H9 (cell line): Measurements from ENCODE around the gene EVL. TPM values are rescaled to one million over a fixed set of nuclear protein-coding genes. Genes with fewer than 3 reads are reported as not detected.

Source experiments
- DNase-seq: peaks from one replicate; pipeline ENCODE4 v3.0.0-alpha.2; 2017
- H2AFZ ChIP-seq: one replicate; pipeline ENCODE4 v1.6.1; 2013; ENCODE audit warnings: mild to moderate bottlenecking, low read length, control low read depth, moderate library complexity
- H2AK5ac ChIP-seq: 2 replicates; pipeline ENCODE4 v1.6.1; 2013; ENCODE audit warnings: low read length, control low read depth, mixed read lengths; ENCODE audit not compliant: insufficient read length
- H2BK120ac ChIP-seq: one replicate; pipeline ENCODE4 v1.6.1; 2013; ENCODE audit warnings: low read depth, mild to moderate bottlenecking, low read length, control low read depth, inconsistent platforms; ENCODE audit not compliant: poor library complexity, severe bottlenecking
- H2BK12ac ChIP-seq: 2 replicates; pipeline ENCODE4 v1.6.1; 2013; ENCODE audit warnings: low read length, control low read depth, mixed read lengths, low read depth; ENCODE audit not compliant: insufficient read length
- H2BK15ac ChIP-seq: 2 replicates; pipeline ENCODE4 v1.6.1; 2013; ENCODE audit warnings: low read depth, low read length, control low read depth
- H2BK20ac ChIP-seq: one replicate; pipeline ENCODE4 v1.6.1; 2013; ENCODE audit warnings: low read depth, mild to moderate bottlenecking, low read length, control low read depth, inconsistent platforms; ENCODE audit not compliant: poor library complexity, severe bottlenecking
- H2BK5ac ChIP-seq: 2 replicates; pipeline ENCODE4 v1.6.1; 2013; ENCODE audit warnings: low read length, control low read depth, mixed read lengths; ENCODE audit not compliant: insufficient read length
- H3K14ac ChIP-seq: 2 replicates; pipeline ENCODE4 v1.6.1; 2013; ENCODE audit warnings: low read length, control low read depth; ENCODE audit not compliant: insufficient read depth
- H3K18ac ChIP-seq: 2 replicates; pipeline ENCODE4 v1.6.1; 2013; ENCODE audit warnings: low read depth, mild to moderate bottlenecking, mixed read lengths, low read length, control low read depth; ENCODE audit not compliant: insufficient read length
- H3K23ac ChIP-seq: 2 replicates; pipeline ENCODE4 v1.6.1; 2013; ENCODE audit warnings: low read length, control low read depth, mixed read lengths, low read depth; ENCODE audit not compliant: insufficient read length
- H3K23me2 ChIP-seq: 2 replicates; pipeline ENCODE4 v1.6.1; 2013; ENCODE audit warnings: low read depth, mild to moderate bottlenecking, mixed read lengths, low read length, control low read depth; ENCODE audit not compliant: insufficient read length, poor library complexity, severe bottlenecking
- H3K27ac ChIP-seq: 2 replicates; pipeline ENCODE4 v1.5.1; 2013; ENCODE audit warnings: low read length, control low read depth, mixed read lengths, low read depth; ENCODE audit not compliant: insufficient read length
- H3K27me3 ChIP-seq: 2 replicates; pipeline ENCODE4 v1.6.1; 2013; ENCODE audit warnings: low read length, control low read depth, inconsistent platforms; ENCODE audit not compliant: insufficient read depth
- H3K4ac ChIP-seq: 2 replicates; pipeline ENCODE4 v1.6.1; 2013; ENCODE audit warnings: low read depth, mild to moderate bottlenecking, control low read depth, inconsistent platforms, low read length, moderate library complexity
- H3K4me1 ChIP-seq: 2 replicates; pipeline ENCODE4 v1.6.1; 2013; ENCODE audit warnings: low read length, control low read depth, inconsistent platforms; ENCODE audit not compliant: insufficient read depth
- H3K4me2 ChIP-seq: 2 replicates; pipeline ENCODE4 v1.6.1; 2013; ENCODE audit warnings: low read length, control low read depth, mixed read lengths; ENCODE audit not compliant: insufficient read length, insufficient read depth
- H3K56ac ChIP-seq: 2 replicates; pipeline ENCODE4 v1.6.1; 2013; ENCODE audit warnings: low read depth, mild to moderate bottlenecking, mixed read lengths, low read length, control low read depth; ENCODE audit not compliant: insufficient read length
- H3K79me1 ChIP-seq: 2 replicates; pipeline ENCODE4 v1.6.1; 2013; ENCODE audit warnings: low read depth, mild to moderate bottlenecking, moderate library complexity, low read length, control low read depth, inconsistent platforms; ENCODE audit not compliant: insufficient read depth, poor library complexity, severe bottlenecking
- H3K79me2 ChIP-seq: 2 replicates; pipeline ENCODE4 v1.6.1; 2013; ENCODE audit warnings: low read length, control low read depth, inconsistent platforms; ENCODE audit not compliant: insufficient read depth
- H3K9ac ChIP-seq: 2 replicates; pipeline ENCODE4 v1.6.1; 2013; ENCODE audit warnings: low read length, control low read depth, mixed read lengths; ENCODE audit not compliant: insufficient read length; ENCODE audit errors: extremely low read depth
- H3K9me3 ChIP-seq: one replicate; pipeline ENCODE4 v1.6.1; 2013; ENCODE audit warnings: low read depth, low read length, inconsistent platforms; ENCODE audit not compliant: control insufficient read depth
- H3T11ph ChIP-seq: one replicate; pipeline ENCODE4 v1.6.1; 2013; ENCODE audit warnings: mild to moderate bottlenecking, low read length, control low read depth, inconsistent platforms
- H4K20me1 ChIP-seq: one replicate; pipeline ENCODE4 v1.6.1; 2013; ENCODE audit not compliant: control insufficient read depth, insufficient read length, insufficient read depth
- H4K5ac ChIP-seq: 2 replicates; pipeline ENCODE4 v1.6.1; 2013; ENCODE audit warnings: low read depth, mild to moderate bottlenecking, mixed read lengths, low read length, control low read depth; ENCODE audit not compliant: insufficient read length
- H4K8ac ChIP-seq: replicated peaks from 2 replicates; pipeline ENCODE4 v1.6.1; 2013; ENCODE audit warnings: low read length, control low read depth, mixed read lengths, low read depth; ENCODE audit not compliant: insufficient read length
- H4K91ac ChIP-seq: 2 replicates; pipeline ENCODE4 v1.6.1; 2013; ENCODE audit warnings: low read depth, mild to moderate bottlenecking, moderate library complexity, mixed read lengths, low read length, control low read depth; ENCODE audit not compliant: insufficient read length
- H3K27ac Mint-ChIP-seq, 3 experiments: 2 replicates in 2 of 3; 3 replicates in 1 of 3; pipeline ENCODE4 v1.8.0; 2020 to 2021; ENCODE audit warnings: mixed read lengths in 3 of 3, mild to moderate bottlenecking in 1 of 3, moderate library complexity in 1 of 3
- H3K27me3 Mint-ChIP-seq: 2 replicates; pipeline ENCODE4 v1.8.0; 2021; ENCODE audit warnings: low read depth, mild to moderate bottlenecking, moderate library complexity, mixed read lengths
- H3K36me3 Mint-ChIP-seq, 3 experiments: 2 replicates in 2 of 3; 3 replicates in 1 of 3; pipeline ENCODE4 v1.8.0; 2020 to 2021; ENCODE audit warnings: low read depth in 3 of 3, mixed read lengths in 3 of 3; ENCODE audit not compliant: insufficient read depth in 1 of 3
- H3K4me1 Mint-ChIP-seq, 2 experiments: 2 replicates each; pipeline ENCODE4 v1.8.0; 2020; ENCODE audit warnings: mixed read lengths in 2 of 2
- H3K4me3 Mint-ChIP-seq, 2 experiments: 2 replicates in 1 of 2; 3 replicates in 1 of 2; pipeline ENCODE4 v1.8.0; 2020 to 2021; ENCODE audit warnings: mild to moderate bottlenecking in 2 of 2, mixed read lengths in 2 of 2, moderate library complexity in 1 of 2
- H3K9me3 Mint-ChIP-seq, 2 experiments: 2 replicates in 1 of 2; 3 replicates in 1 of 2; pipeline ENCODE4 v1.8.0; 2020; ENCODE audit warnings: mild to moderate bottlenecking in 2 of 2, mixed read lengths in 2 of 2, moderate library complexity in 1 of 2
- CTCF ChIP-seq: fragments of 200-600 bp; sonication (generic); conservative IDR thresholded peaks from 3 replicates; pipeline ENCODE4 v1.8.0; 2021; ENCODE audit warnings: antibody characterized with exemption, mild to moderate bottlenecking
- WGBS: extraction: QIAGEN DNeasy Blood & Tissue Kit; methylation state at CpG from one replicate; pipeline ENCODE4 v1.1.7; 2013; ENCODE audit warnings: missing lambda C conversion rate, low lambda C conversion rate, mixed read lengths; ENCODE audit not compliant: insufficient read length; ENCODE audit errors: extremely low coverage; 5-methylcytosine and 5-hydroxymethylcytosine counted together
- total RNA-seq: library from RNA; stranded (reverse); gene quantifications from 2 replicates; pipeline ENCODE4 v1.2.1, GENCODE V29; 2021

EVL gene
- total RNA-seq, 1 experiment from 2014 or later: 53.2 TPM

- peaks cover 0 to 4% of the 10 kb centered on the region in 2 experiments; a peak in 1 of 5 replicates for H3K9me3 Mint-ChIP-seq
- no peaks in the 10 kb centered on the region for H3K79me2 ChIP-seq
- H3K4me3 Mint-ChIP-seq: no peak overlapping the region
- H4K91ac ChIP-seq: no peak overlapping the region
- no peak overlapping the region for H2BK15ac ChIP-seq
- no peaks in the 10 kb centered on the region for H3K79me1 ChIP-seq
- no peaks in the 10 kb centered on the region for H3K27me3 Mint-ChIP-seq
- no peaks in the 10 kb centered on the region for H3K4me1 ChIP-seq
- no peak overlapping the region for H3K4ac ChIP-seq
- no peak overlapping the region for H3K27ac ChIP-seq
- no peaks in the 10 kb centered on the region for H3K9me3 ChIP-seq
- no peak overlapping the region for H3K4me2 ChIP-seq
- H2BK20ac ChIP-seq: no peak overlapping the region
- no peaks in the 10 kb centered on the region for H4K20me1 ChIP-seq
- no peak overlapping the region for H2BK12ac ChIP-seq
- no peak overlapping the region for H3K18ac ChIP-seq
- H4K5ac ChIP-seq: no peak overlapping the region
- DNase-seq: no peak
- no peak overlapping the region for H3T11ph ChIP-seq
- no peak overlapping the region for H2BK5ac ChIP-seq
- H3K23ac ChIP-seq: no peak overlapping the region
- no peak overlapping the region for H2AFZ ChIP-seq
- H2BK120ac ChIP-seq: no peak overlapping the region
- no peak overlapping the region for H2AK5ac ChIP-seq
- no peak overlapping the region for H3K9ac ChIP-seq
- peak; percentile 53; the same call in 2 of the 3 replicates for TF ChIP-seq CTCF
- no peaks in the 10 kb centered on the region for H3K4me1 Mint-ChIP-seq
- no peak overlapping the region for H3K27ac Mint-ChIP-seq
- H3K27me3 ChIP-seq: no peaks in the 10 kb centered on the region
- H3K56ac ChIP-seq: no peak overlapping the region
- peaks cover 0 to 2% (median 0%) of the 10 kb centered on the region in 3 experiments; a peak in 1 of 7 replicates for H3K36me3 Mint-ChIP-seq
- WGBS: no CpG with 5 or more reads among the region's 4 CpGs
- H3K14ac ChIP-seq: no peak overlapping the region
- no peaks in the 10 kb centered on the region for H3K23me2 ChIP-seq
- H4K8ac ChIP-seq: no peak overlapping the region
Measured at GRCh38 chr14:100056964-100057795, 8.0 kb upstream of the EVL start.
